Measurements from ENCODE around the gene FCRL5.

DNA sequence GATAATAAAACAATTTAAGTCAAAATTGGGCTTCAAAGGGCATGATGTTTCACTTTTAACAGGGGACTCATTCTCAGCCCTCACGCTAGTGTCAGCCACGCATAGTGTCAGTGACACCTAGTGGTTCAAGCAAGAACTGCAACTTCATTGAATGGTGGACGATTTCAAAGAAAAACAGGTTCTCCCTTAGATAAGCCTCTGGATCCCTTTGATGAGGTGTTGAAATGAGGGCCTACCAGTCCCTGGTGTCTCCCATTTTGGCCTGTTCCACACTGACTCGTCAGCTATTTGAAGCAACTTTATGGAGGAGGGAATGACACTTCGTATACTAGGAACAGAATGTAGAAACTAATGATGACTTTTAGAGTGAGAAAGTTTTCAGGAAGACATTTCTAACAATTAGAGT lies 56.2 kb downstream of the FCRL5 start:
- TF ChIP-seq EZH2 (IDR thresholded peaks at IDR 0.05; ENCODE audit: insufficient read depth, poor library complexity, severe bottlenecking) (no peak), EZH2phosphoT487 (IDR thresholded peaks at IDR 0.05; ENCODE audit: insufficient read depth, low read depth) (no peak)
